ENCODE results near the gene TAF11L11. TPM values are rescaled to one million over a fixed set of nuclear protein-coding genes. Genes with fewer than 3 reads are reported as not detected.
"Not testable (repeated sequence)": the region's sequence is repeated elsewhere in the genome, so short reads cannot be mapped to it uniquely, and the experiment has no call there.

TAF11L11 gene
- not detected in 3 replicates for total RNA-seq

- H3K4me3 Mint-ChIP-seq; H3K4me1 Mint-ChIP-seq; H3K27ac Mint-ChIP-seq; H3K36me3 Mint-ChIP-seq; H3K9me3 Mint-ChIP-seq; H3K27me3 Mint-ChIP-seq (ENCODE audit: low read depth); DNase-seq (ENCODE audit: low spot score in 2 of 2, unreplicated experiment in 2 of 2): not testable (repeated sequence)
Measured at GRCh38 chr5:17603880-17604279, at the start of gene TAF11L11. TSS of gene TAF11L11 (plus strand) at chr5:17604183.

DNA sequence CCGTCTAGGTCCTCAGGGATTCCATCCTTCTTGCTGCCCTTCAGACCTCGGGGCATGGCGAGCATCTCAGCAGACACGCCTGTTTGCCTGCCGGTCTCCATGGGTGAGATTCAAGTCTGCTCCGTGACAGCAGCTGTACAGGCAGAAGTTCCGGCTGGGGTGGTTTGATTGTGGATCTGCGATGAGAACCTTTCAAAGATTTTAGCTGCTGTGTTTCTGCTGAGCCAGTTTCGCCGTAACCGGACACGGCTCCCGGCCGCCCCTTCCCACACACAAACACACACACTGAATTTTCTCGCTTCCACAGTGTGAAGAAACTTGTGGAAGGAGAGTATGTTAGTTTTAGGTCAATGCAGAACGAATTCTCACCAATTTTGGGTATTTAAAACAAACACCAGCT, 18.3 kb upstream of the TAF11L11 start, which contains the start of gene TAF11L7:
TSS of gene TAF11L7 (minus strand) at position 101 of the 400 bp plus-strand sequence.
- H3K4me1 Mint-ChIP-seq = not testable (repeated sequence)

DNA sequence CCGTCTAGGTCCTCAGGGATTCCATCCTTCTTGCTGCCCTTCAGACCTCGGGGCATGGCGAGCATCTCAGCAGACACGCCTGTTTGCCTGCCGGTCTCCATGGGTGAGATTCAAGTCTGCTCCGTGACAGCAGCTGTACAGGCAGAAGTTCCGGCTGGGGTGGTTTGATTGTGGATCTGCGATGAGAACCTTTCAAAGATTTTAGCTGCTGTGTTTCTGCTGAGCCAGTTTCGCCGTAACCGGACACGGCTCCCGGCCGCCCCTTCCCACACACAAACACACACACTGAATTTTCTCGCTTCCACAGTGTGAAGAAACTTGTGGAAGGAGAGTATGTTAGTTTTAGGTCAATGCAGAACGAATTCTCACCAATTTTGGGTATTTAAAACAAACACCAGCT, 13.1 kb upstream of the TAF11L11 start, which contains the start of gene TAF11L8:
TSS of gene TAF11L8 (minus strand) at position 101 of the 400 bp plus-strand sequence.
- H3K4me1 Mint-ChIP-seq; H3K4me3 Mint-ChIP-seq; DNase-seq (ENCODE audit: low spot score in 2 of 2, unreplicated experiment in 2 of 2); H3K27ac Mint-ChIP-seq; H3K9me3 Mint-ChIP-seq; H3K27me3 Mint-ChIP-seq (ENCODE audit: low read depth); H3K36me3 Mint-ChIP-seq: not testable (repeated sequence)

More for the DNA sequence above, 18.3 kb upstream of the TAF11L11 start, which contains the start of gene TAF11L7:
- not testable (repeated sequence) for H3K27ac Mint-ChIP-seq; H3K27me3 Mint-ChIP-seq (ENCODE audit: low read depth); DNase-seq (ENCODE audit: low spot score in 2 of 2, unreplicated experiment in 2 of 2); H3K4me3 Mint-ChIP-seq; H3K9me3 Mint-ChIP-seq; H3K36me3 Mint-ChIP-seq

DNA sequence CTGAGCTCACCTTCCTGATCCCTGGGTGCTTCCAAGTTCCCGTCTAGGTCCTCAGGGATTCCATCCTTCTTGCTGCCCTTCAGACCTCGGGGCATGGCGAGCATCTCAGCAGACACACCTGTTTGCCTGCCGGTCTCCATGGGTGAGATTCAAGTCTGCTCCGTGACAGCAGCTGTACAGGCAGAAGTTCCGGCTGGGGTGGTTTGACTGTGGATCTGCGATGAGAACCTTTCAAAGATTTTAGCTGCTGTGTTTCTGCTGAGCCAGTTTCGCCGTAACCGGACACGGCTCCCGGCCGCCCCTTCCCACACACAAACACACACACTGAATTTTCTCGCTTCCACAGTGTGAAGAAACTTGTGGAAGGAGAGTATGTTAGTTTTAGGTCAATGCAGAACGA, 9.7 kb upstream of the TAF11L11 start, which contains the start of gene TAF11L9:
TSS of gene TAF11L9 (minus strand) at position 140 of the 400 bp plus-strand sequence.
- DNase-seq (ENCODE audit: low spot score in 2 of 2, unreplicated experiment in 2 of 2) = peak; percentile 57 to 60
- not testable (repeated sequence) for H3K4me1 Mint-ChIP-seq; H3K9me3 Mint-ChIP-seq; H3K36me3 Mint-ChIP-seq; H3K27ac Mint-ChIP-seq; H3K27me3 Mint-ChIP-seq (ENCODE audit: low read depth); H3K4me3 Mint-ChIP-seq

DNA sequence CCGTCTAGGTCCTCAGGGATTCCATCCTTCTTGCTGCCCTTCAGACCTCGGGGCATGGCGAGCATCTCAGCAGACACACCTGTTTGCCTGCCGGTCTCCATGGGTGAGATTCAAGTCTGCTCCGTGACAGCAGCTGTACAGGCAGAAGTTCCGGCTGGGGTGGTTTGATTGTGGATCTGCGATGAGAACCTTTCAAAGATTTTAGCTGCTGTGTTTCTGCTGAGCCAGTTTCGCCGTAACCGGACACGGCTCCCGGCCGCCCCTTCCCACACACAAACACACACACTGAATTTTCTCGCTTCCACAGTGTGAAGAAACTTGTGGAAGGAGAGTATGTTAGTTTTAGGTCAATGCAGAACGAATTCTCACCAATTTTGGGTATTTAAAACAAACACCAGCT, 6.3 kb upstream of the TAF11L11 start, which contains the start of gene TAF11L10:
TSS of gene TAF11L10 (minus strand) at position 101 of the 400 bp plus-strand sequence.
- not testable (repeated sequence) for H3K9me3 Mint-ChIP-seq; DNase-seq (ENCODE audit: low spot score in 2 of 2, unreplicated experiment in 2 of 2); H3K4me1 Mint-ChIP-seq; H3K4me3 Mint-ChIP-seq; H3K27ac Mint-ChIP-seq; H3K27me3 Mint-ChIP-seq (ENCODE audit: low read depth); H3K36me3 Mint-ChIP-seq

GRCh38 chr5:17604951-17605350, 968 bp downstream of the TAF11L11 start:
- no peaks in the 10 kb centered on the region for H3K4me1 Mint-ChIP-seq
- TF ChIP-seq, protein P1, sequence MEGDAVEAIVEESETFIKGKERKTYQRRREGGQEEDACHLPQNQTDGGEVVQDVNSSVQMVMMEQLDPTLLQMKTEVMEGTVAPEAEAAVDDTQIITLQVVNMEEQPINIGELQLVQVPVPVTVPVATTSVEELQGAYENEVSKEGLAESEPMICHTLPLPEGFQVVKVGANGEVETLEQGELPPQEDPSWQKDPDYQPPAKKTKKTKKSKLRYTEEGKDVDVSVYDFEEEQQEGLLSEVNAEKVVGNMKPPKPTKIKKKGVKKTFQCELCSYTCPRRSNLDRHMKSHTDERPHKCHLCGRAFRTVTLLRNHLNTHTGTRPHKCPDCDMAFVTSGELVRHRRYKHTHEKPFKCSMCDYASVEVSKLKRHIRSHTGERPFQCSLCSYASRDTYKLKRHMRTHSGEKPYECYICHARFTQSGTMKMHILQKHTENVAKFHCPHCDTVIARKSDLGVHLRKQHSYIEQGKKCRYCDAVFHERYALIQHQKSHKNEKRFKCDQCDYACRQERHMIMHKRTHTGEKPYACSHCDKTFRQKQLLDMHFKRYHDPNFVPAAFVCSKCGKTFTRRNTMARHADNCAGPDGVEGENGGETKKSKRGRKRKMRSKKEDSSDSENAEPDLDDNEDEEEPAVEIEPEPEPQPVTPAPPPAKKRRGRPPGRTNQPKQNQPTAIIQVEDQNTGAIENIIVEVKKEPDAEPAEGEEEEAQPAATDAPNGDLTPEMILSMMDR (IDR thresholded peaks at IDR 0.05; ENCODE audit: unreplicated experiment) = no peak
- DNase-seq (ENCODE audit: low spot score in 2 of 2, unreplicated experiment in 2 of 2) = no peak
- no peaks in the 10 kb centered on the region for H3K36me3 Mint-ChIP-seq
- no peak overlapping the region for H3K4me3 Mint-ChIP-seq
- H3K27ac Mint-ChIP-seq = no peak overlapping the region
- no peaks in the 10 kb centered on the region for H3K9me3 Mint-ChIP-seq
- no peaks in the 10 kb centered on the region for H3K27me3 Mint-ChIP-seq (ENCODE audit: low read depth)

GRCh38 chr5:17607461-17607860, 3.5 kb downstream of the TAF11L11 start:
- not testable (repeated sequence) for H3K9me3 Mint-ChIP-seq; H3K36me3 Mint-ChIP-seq; H3K27me3 Mint-ChIP-seq (ENCODE audit: low read depth); H3K4me1 Mint-ChIP-seq; H3K27ac Mint-ChIP-seq; DNase-seq (ENCODE audit: low spot score in 2 of 2, unreplicated experiment in 2 of 2); H3K4me3 Mint-ChIP-seq

GRCh38 chr5:17610092-17610491, 6.1 kb downstream of the TAF11L11 start, which contains the start of gene TAF11L12:
TSS of gene TAF11L12 (plus strand) at chr5:17610392.
- not testable (repeated sequence) for H3K27ac Mint-ChIP-seq; H3K9me3 Mint-ChIP-seq; H3K27me3 Mint-ChIP-seq (ENCODE audit: low read depth); H3K36me3 Mint-ChIP-seq; H3K4me3 Mint-ChIP-seq; DNase-seq (ENCODE audit: low spot score in 2 of 2, unreplicated experiment in 2 of 2); H3K4me1 Mint-ChIP-seq

- Mint-ChIP-seq H3K36me3 (no peaks in the 10 kb centered on the region), H3K27me3 (ENCODE audit: low read depth) (peaks cover 1% of the 10 kb centered on the region), H3K27ac (no peak overlapping the region), H3K4me3 (no peak overlapping the region), H3K4me1 (no peaks in the 10 kb centered on the region), H3K9me3 (peaks cover 8% of the 10 kb centered on the region)
- TF ChIP-seq, protein P1 (IDR thresholded peaks at IDR 0.05; ENCODE audit: unreplicated experiment) = no peak
- DNase-seq (ENCODE audit: low spot score in 2 of 2, unreplicated experiment in 2 of 2) = no peak
Measured at GRCh38 chr5:17614872-17615605, 11.1 kb downstream of the TAF11L11 start.

Measured in mesothelial cell of epicardium (in vitro differentiated cells).